Panc1 (cell line): ENCODE measurements around the gene FLT3. TPM values are rescaled to one million over a fixed set of nuclear protein-coding genes. Genes with fewer than 3 reads are reported as not detected.

Experiments used
- ATAC-seq: fragments of 200-7000 bp; cut with Tn5 transposase; 2 replicates; pipeline ENCODE4 v1.9.1; 2020; ENCODE audit warnings: mild to moderate bottlenecking, moderate library complexity
- BruUV-seq: library from RNA; stranded (reverse); fragments of 400-500 nt; replicated peaks from 2 replicates; lab custom pipeline; 2021; lab: Mats Ljungman, UMichigan
- CTCF ChIA-PET: fragments of 300-600 bp; sonication (Branson Sonifier 250); formaldehyde crosslinking; loops from one replicate; lab custom pipeline; 2022; ENCODE audit warnings: antibody characterized with exemption; lab: Charles Lee
- POLR2A ChIA-PET: fragments of 300-600 bp; sonication (Branson Sonifier 250); formaldehyde crosslinking; loops from one replicate; lab custom pipeline; 2022; ENCODE audit warnings: antibody characterized with exemption; lab: Charles Lee
- DNase-seq: peaks from one replicate; pipeline ENCODE4 v3.0.0-alpha.2; 2010; ENCODE audit warnings: low read depth, low spot score
- H3K27ac ChIP-seq: 2 replicates; pipeline ENCODE4 v1.5.1; 2011; ENCODE audit warnings: mild to moderate bottlenecking, low read length, inconsistent platforms
- H3K27me3 ChIP-seq: fragments of 200-500 bp; sonication (Bioruptor generic); 2 replicates; pipeline ENCODE4 v1.6.0; 2014; ENCODE audit warnings: low read length, inconsistent platforms; ENCODE audit not compliant: control insufficient read depth, insufficient read depth
- H3K36me3 ChIP-seq: fragments of 200-500 bp; sonication (Bioruptor generic); 2 replicates; pipeline ENCODE4 v1.5.1; 2014; ENCODE audit warnings: inconsistent platforms, mild to moderate bottlenecking, low read length, moderate library complexity; ENCODE audit not compliant: control insufficient read depth, insufficient read depth
- H3K4me1 ChIP-seq: 2 replicates; pipeline ENCODE4 v1.5.1; 2011; ENCODE audit warnings: inconsistent platforms, mild to moderate bottlenecking, low read length, moderate library complexity; ENCODE audit not compliant: control insufficient read depth, insufficient read depth
- H3K4me3 ChIP-seq, 2 experiments: 2 replicates each; pipeline ENCODE4 v1.5.1; 2011 to 2012; ENCODE audit warnings: low read depth in 2 of 2, low read length in 2 of 2, mild to moderate bottlenecking in 2 of 2, inconsistent platforms in 1 of 2, moderate library complexity in 1 of 2
- H3K9me3 ChIP-seq: fragments of 200-500 bp; sonication (Bioruptor generic); 2 replicates; pipeline ENCODE4 v1.5.1; 2014; ENCODE audit warnings: low read depth, mild to moderate bottlenecking, inconsistent platforms, low read length, moderate library complexity; ENCODE audit not compliant: control insufficient read depth, insufficient read depth
- CTCF ChIP-seq: fragments of 450-650 bp; IDR thresholded peaks from 2 replicates; pipeline ENCODE4 v1.5.1; 2017; ENCODE audit warnings: mild to moderate bottlenecking
- POLR2AphosphoS5 ChIP-seq: IDR thresholded peaks from 2 replicates; pipeline ENCODE4 v1.6.1; 2012; ENCODE audit warnings: mild to moderate bottlenecking, low read depth, low read length, moderate library complexity
- REST ChIP-seq, 2 experiments: IDR thresholded peaks; 2 replicates each; pipeline ENCODE4 v1.6.1; 2011 to 2012; ENCODE audit warnings: low read depth in 2 of 2, control low read depth in 1 of 2, low read length in 1 of 2, mild to moderate bottlenecking in 1 of 2, moderate library complexity in 1 of 2; ENCODE audit not compliant: insufficient read depth in 1 of 2
- SIN3A ChIP-seq: IDR thresholded peaks from 2 replicates; pipeline ENCODE4 v1.6.1; 2012; ENCODE audit warnings: low read depth, mild to moderate bottlenecking, low read length, moderate library complexity, borderline replicate concordance; ENCODE audit not compliant: insufficient read depth
- TCF7L2 ChIP-seq: IDR thresholded peaks from 2 replicates; pipeline ENCODE4 v1.6.1; 2011; ENCODE audit warnings: mild to moderate bottlenecking, low read depth, low read length, inconsistent platforms
- in situ Hi-C: cut with HindIII; loops from 2 replicates; pipeline ENCODE4 v1.10.0; 2016; ENCODE audit warnings: low sequenced_read_pairs, low pct_unique_long_range_greater_than_20kb
- intact Hi-C: fragments of 100-400 bp; cut with micrococcal nuclease; formaldehyde crosslinking; loops from one replicate; pipeline ENCODE4 v1.10.0; 2022; ENCODE audit not compliant: unreplicated experiment
- total RNA-seq: library from RNA; stranded (reverse); gene quantifications from one replicate; pipeline ENCODE4 v1.2.1, GENCODE V29; 2021; ENCODE audit not compliant: unreplicated experiment

The FLT3 gene
- total RNA-seq, 1 experiment from 2014 or later = 0.08 TPM

- DNase-seq (no peak), ATAC-seq (no peak)
- intact Hi-C loops = no loop called here
- ChIA-PET CTCF (no interaction called here), POLR2A (no interaction called here)
- Histone ChIP-seq H3K36me3 (no peaks in the 10 kb centered on the region), H3K27me3 (no peaks in the 10 kb centered on the region), H3K27ac (no peak overlapping the region), H3K9me3 (no peaks in the 10 kb centered on the region), H3K4me3 (no peak overlapping the region), H3K4me1 (no peaks in the 10 kb centered on the region)
- in situ Hi-C loops = no loop called here
- no TSS peak for BruUV-seq
- TF ChIP-seq POLR2AphosphoS5 (no peak), REST (IDR thresholded peaks at IDR 0.05; ENCODE audit: insufficient read depth in 1 of 2, low read depth in 2 of 2, low read length in 1 of 2) (no peak), SIN3A (no peak), TCF7L2 (no peak), CTCF (no peak)
Observed at GRCh38 chr13:27979001-27979643, 121.3 kb downstream of the FLT3 start.

- in situ Hi-C loops = no loop called here
Observed at GRCh38 chr13:27978301-27978968, 121.9 kb downstream of the FLT3 start.

More at GRCh38 chr13:27978301-27978968, 121.9 kb downstream of the FLT3 start:
- no TSS peak for BruUV-seq
- POLR2A ChIA-PET = interaction anchor here (0.6 kb wide), 1 partner anchor 816 kb away, joined by 3 read pairs; no protein-coding TSS in a partner anchor
- H3K27ac ChIP-seq = no peak overlapping the region
- no peaks in the 10 kb centered on the region for H3K4me1 ChIP-seq
- ATAC-seq (peak; percentile 72; the same call in 1 of the 2 replicates), DNase-seq (no peak)
- H3K9me3 ChIP-seq = no peaks in the 10 kb centered on the region
- no peaks in the 10 kb centered on the region for H3K27me3 ChIP-seq
- no peaks in the 10 kb centered on the region for H3K36me3 ChIP-seq
- intact Hi-C loops = no loop called here
- peak overlapping the region; percentile 8 to 25; a peak in 1 of 4 replicates for H3K4me3 ChIP-seq
- TF ChIP-seq CTCF = no peak
- TF ChIP-seq SIN3A = no peak
- TF ChIP-seq TCF7L2 = no peak
- TF ChIP-seq REST (IDR thresholded peaks at IDR 0.05; ENCODE audit: insufficient read depth in 1 of 2, low read depth in 2 of 2, low read length in 1 of 2) = no peak
- no peak for TF ChIP-seq POLR2AphosphoS5
- CTCF ChIA-PET = no interaction called here
